ENCODE results near the gene TSHZ2. TPM values are rescaled to one million over a fixed set of nuclear protein-coding genes. Genes with fewer than 3 reads are reported as not detected.
A peak's percentile ranks its signal among the peaks of the same experiment; 100 is the strongest.

TSHZ2 gene
- total RNA-seq, 2 donors from 2014 or later, result 3.3 to 6.2 TPM

DNA sequence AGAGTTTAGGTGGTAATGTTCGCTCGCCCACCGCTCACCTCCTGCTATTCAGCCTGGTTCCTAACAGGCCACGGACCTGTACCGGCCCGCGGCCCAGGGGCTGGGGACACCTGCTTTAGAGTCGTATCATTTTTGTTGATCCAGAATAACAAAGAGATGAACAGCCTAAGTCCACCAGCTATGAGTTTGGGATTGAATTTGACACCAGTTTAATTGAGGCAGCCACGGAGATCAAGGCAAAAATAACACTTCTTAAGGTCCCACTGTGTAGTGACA, 108.5 kb downstream of the TSHZ2 start:
- Histone ChIP-seq H3K9me3 (no peaks in the 10 kb centered on the region), H3K4me1 (no peaks in the 10 kb centered on the region), H3K27ac (peak overlapping the region in 1 of 2 donors; percentile 17), H3K36me3 (no peaks in the 10 kb centered on the region), H3K27me3 (no peaks in the 10 kb centered on the region), H3K4me3 (no peak overlapping the region)
- TF ChIP-seq, protein P1, sequence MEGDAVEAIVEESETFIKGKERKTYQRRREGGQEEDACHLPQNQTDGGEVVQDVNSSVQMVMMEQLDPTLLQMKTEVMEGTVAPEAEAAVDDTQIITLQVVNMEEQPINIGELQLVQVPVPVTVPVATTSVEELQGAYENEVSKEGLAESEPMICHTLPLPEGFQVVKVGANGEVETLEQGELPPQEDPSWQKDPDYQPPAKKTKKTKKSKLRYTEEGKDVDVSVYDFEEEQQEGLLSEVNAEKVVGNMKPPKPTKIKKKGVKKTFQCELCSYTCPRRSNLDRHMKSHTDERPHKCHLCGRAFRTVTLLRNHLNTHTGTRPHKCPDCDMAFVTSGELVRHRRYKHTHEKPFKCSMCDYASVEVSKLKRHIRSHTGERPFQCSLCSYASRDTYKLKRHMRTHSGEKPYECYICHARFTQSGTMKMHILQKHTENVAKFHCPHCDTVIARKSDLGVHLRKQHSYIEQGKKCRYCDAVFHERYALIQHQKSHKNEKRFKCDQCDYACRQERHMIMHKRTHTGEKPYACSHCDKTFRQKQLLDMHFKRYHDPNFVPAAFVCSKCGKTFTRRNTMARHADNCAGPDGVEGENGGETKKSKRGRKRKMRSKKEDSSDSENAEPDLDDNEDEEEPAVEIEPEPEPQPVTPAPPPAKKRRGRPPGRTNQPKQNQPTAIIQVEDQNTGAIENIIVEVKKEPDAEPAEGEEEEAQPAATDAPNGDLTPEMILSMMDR (IDR thresholded peaks at IDR 0.05), result no peak
- DNase-seq (ENCODE audit: low spot score), result no peak

- H3K27ac ChIP-seq, result peak overlapping the region in 1 of 2 donors; percentile 17
- H3K9me3 ChIP-seq, result no peaks in the 10 kb centered on the region
- no peaks in the 10 kb centered on the region for H3K27me3 ChIP-seq
- H3K4me1 ChIP-seq, result no peaks in the 10 kb centered on the region
- no peaks in the 10 kb centered on the region for H3K36me3 ChIP-seq
- TF ChIP-seq, protein P1 (IDR thresholded peaks at IDR 0.05), result no peak
- no peak overlapping the region for H3K4me3 ChIP-seq
- no peak for DNase-seq (ENCODE audit: low spot score)
Observed at GRCh38 chr20:53080969-53081871, 109.1 kb downstream of the TSHZ2 start.

GRCh38 chr20:53081916-53082863, 110.0 kb downstream of the TSHZ2 start:
- no peaks in the 10 kb centered on the region for H3K4me1 ChIP-seq
- TF ChIP-seq, protein P1 (IDR thresholded peaks at IDR 0.05), result no peak
- no peaks in the 10 kb centered on the region for H3K36me3 ChIP-seq
- no peaks in the 10 kb centered on the region for H3K27me3 ChIP-seq
- no peak overlapping the region for H3K27ac ChIP-seq
- no peaks in the 10 kb centered on the region for H3K9me3 ChIP-seq
- no peak for DNase-seq (ENCODE audit: low spot score)
- no peak overlapping the region for H3K4me3 ChIP-seq

DNA sequence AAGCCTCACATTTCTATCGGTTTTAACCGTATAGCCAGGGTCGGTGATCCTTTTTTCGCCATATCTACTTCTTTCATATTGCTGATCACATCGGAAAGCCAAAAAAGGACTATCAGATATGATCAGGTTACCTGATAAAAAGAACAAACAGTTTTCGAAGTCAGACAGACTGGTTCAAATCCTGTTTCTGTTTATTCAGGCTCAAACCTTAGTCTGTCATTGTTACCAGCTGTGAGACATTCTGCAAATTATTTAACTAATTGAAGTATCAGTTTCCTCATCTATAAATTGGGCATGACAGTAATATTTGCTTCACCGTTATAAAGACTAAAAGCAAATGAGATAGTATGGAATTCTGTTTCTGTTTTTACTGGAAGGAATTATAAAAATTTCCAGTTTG, 111.3 kb downstream of the TSHZ2 start:
- DNase-seq (ENCODE audit: low spot score), result no peak
- no peaks in the 10 kb centered on the region for H3K4me1 ChIP-seq
- TF ChIP-seq, protein P1 (IDR thresholded peaks at IDR 0.05), result no peak
- no peak overlapping the region for H3K27ac ChIP-seq
- H3K36me3 ChIP-seq, result no peaks in the 10 kb centered on the region
- no peaks in the 10 kb centered on the region for H3K9me3 ChIP-seq
- no peak overlapping the region for H3K4me3 ChIP-seq
- no peaks in the 10 kb centered on the region for H3K27me3 ChIP-seq

DNA sequence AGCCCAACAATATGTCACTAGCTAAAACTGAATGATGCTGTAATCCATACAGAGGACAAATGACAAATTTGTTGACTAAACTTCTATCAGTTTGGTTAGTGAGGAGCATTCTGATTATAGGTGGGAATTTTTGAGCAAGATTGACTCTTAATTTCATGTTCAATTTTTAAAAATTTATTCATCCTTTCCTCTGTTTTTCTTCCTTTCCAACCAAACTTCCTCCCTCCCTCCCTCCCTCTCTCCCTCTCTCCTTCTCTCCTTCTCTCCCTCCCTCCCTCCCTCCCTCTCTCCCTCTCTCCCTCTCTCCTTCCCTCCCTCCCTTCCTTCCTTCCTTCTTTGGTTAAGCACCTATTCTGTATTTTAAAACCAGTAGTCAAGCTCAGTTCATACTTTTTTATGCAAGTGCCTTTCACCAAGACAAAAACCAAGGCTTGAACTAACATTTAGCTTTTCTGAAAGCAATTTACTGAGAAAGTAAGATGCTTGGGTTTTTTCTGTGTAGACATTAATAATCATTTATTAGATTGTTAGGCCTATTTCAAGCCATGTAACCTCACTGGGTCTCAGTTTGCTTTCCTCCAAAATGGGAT, 112.3 kb downstream of the TSHZ2 start:
- Histone ChIP-seq H3K4me1 (no peaks in the 10 kb centered on the region), H3K27me3 (no peaks in the 10 kb centered on the region), H3K9me3 (no peaks in the 10 kb centered on the region), H3K27ac (no peak overlapping the region), H3K4me3 (no peak overlapping the region), H3K36me3 (no peaks in the 10 kb centered on the region)
- DNase-seq (ENCODE audit: low spot score), result no peak
- TF ChIP-seq, protein P1 (IDR thresholded peaks at IDR 0.05), result no peak
